Neutrophil (primary cell): Measurements from ENCODE around the gene DEK.

ENCODE experiments used
- H3K27ac ChIP-seq: fragments of 200-600 bp; sonication (generic); 2 replicates; pipeline ENCODE4 v1.5.1; 2016; ENCODE audit warnings: mild to moderate bottlenecking, moderate library complexity
- H3K27me3 ChIP-seq: fragments of 200-600 bp; sonication (generic); 2 replicates; pipeline ENCODE4 v1.6.0; 2016; ENCODE audit warnings: mild to moderate bottlenecking
- H3K36me3 ChIP-seq: fragments of 200-600 bp; sonication (generic); 2 replicates; pipeline ENCODE4 v1.5.1; 2017
- H3K4me1 ChIP-seq, 2 experiments: fragments of 200-600 bp in 1 of 2; sonication (generic) in 1 of 2; 1 replicate in 1 of 2; 2 replicates in 1 of 2; pipeline versions ENCODE4 v1.5.1 to v1.6.1; 2013 to 2016; ENCODE audit warnings: low read depth in 1 of 2, low read length in 1 of 2, mild to moderate bottlenecking in 1 of 2, moderate library complexity in 1 of 2; ENCODE audit not compliant: control insufficient read depth in 1 of 2, insufficient read depth in 1 of 2
- H3K4me3 ChIP-seq, 2 experiments: fragments of 200-600 bp in 1 of 2; sonication (generic) in 1 of 2; 1 replicate in 1 of 2; 2 replicates in 1 of 2; pipeline ENCODE4 v1.5.1; 2013 to 2016; ENCODE audit warnings: low read depth in 1 of 2, low read length in 1 of 2, mild to moderate bottlenecking in 1 of 2, moderate library complexity in 1 of 2
- H3K9me3 ChIP-seq: fragments of 200-600 bp; sonication (generic); 2 replicates; pipeline ENCODE4 v1.5.1; 2016
- TF ChIP-seq, protein P1 (sequence below): fragments of 200-600 bp; sonication (generic); IDR thresholded peaks from 2 replicates; pipeline ENCODE4 v1.5.1; 2016; ENCODE audit warnings: antibody characterized with exemption

DEK gene

DNA sequence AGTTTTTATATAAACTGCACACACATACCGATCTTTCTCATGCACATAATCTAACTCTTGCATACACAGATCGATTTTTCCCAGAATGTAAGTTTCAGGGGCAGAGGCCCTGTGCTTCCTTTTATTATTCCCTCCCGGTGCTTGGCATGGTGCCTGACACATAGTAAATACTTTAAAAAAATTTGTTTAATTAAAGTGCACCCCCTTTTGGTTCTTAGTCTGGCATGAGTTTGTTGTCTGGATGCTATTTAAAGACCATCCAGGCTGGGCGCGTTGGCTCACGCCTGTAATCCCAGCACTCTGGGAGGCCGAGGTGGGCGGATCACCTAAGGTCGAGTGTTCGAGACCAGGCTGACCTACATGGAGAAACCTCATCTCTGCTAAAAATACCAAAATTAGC, 5.4 kb upstream of the DEK start:
- Histone ChIP-seq H3K9me3 (no peaks in the 10 kb centered on the region), H3K36me3 (no peaks in the 10 kb centered on the region), H3K27me3 (peaks cover 34% of the 10 kb centered on the region), H3K4me3 (no peak overlapping the region), H3K4me1 (peaks cover 6 to 7% of the 10 kb centered on the region in 2 experiments), H3K27ac (no peak overlapping the region)
- TF ChIP-seq, protein P1, sequence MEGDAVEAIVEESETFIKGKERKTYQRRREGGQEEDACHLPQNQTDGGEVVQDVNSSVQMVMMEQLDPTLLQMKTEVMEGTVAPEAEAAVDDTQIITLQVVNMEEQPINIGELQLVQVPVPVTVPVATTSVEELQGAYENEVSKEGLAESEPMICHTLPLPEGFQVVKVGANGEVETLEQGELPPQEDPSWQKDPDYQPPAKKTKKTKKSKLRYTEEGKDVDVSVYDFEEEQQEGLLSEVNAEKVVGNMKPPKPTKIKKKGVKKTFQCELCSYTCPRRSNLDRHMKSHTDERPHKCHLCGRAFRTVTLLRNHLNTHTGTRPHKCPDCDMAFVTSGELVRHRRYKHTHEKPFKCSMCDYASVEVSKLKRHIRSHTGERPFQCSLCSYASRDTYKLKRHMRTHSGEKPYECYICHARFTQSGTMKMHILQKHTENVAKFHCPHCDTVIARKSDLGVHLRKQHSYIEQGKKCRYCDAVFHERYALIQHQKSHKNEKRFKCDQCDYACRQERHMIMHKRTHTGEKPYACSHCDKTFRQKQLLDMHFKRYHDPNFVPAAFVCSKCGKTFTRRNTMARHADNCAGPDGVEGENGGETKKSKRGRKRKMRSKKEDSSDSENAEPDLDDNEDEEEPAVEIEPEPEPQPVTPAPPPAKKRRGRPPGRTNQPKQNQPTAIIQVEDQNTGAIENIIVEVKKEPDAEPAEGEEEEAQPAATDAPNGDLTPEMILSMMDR: no peak

DNA sequence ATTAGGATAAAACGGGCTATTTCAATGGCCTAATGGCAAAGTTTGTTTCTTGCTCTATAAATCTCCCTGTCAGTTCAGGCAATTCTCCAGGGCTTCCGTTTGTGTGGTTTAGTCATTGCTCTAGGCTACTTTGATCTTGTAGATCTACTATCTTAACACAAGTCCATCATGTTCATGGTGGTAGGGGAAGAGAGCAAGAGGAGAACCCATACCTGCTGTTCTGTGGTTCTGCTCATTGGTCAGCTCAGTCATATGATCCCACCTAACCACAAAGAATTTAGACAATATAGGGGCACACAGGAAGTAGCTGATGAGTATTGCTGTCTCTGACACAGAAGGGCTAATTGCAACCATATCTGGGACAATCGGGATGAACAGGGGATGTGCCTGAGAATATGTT, 4.9 kb upstream of the DEK start:
- TF ChIP-seq, protein P1: no peak
- H3K27me3 ChIP-seq: peaks cover 34% of the 10 kb centered on the region
- H3K36me3 ChIP-seq: no peaks in the 10 kb centered on the region
- no peaks in the 10 kb centered on the region for H3K9me3 ChIP-seq
- H3K27ac ChIP-seq: no peak overlapping the region
- no peak overlapping the region for H3K4me3 ChIP-seq
- peaks cover 6 to 7% of the 10 kb centered on the region in 2 experiments for H3K4me1 ChIP-seq

DNA sequence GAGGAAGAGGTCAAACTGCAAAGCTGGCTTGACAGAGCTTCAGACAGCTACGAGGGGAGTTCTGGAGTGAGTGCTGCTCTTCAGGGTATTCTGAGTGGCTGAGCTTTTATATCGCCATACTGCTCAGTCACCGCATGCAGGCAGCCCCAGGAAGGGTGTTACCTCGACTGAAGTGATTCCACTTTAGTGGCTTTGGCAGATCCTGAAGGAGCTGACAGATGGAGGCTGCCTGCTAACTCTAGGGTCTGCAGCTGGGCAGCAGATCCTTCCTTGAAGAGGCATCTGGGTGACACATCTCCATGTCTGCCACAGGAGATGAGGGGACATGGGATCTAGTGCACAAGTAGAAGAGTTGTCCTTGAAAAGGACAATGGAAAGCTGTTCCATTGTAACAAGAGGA, 3.7 kb upstream of the DEK start:
- no peak overlapping the region for H3K27ac ChIP-seq
- peaks cover 6 to 7% of the 10 kb centered on the region in 2 experiments for H3K4me1 ChIP-seq
- H3K36me3 ChIP-seq: no peaks in the 10 kb centered on the region
- H3K4me3 ChIP-seq: no peak overlapping the region
- TF ChIP-seq, protein P1: no peak
- H3K9me3 ChIP-seq: no peaks in the 10 kb centered on the region
- peaks cover 29% of the 10 kb centered on the region for H3K27me3 ChIP-seq

DNA sequence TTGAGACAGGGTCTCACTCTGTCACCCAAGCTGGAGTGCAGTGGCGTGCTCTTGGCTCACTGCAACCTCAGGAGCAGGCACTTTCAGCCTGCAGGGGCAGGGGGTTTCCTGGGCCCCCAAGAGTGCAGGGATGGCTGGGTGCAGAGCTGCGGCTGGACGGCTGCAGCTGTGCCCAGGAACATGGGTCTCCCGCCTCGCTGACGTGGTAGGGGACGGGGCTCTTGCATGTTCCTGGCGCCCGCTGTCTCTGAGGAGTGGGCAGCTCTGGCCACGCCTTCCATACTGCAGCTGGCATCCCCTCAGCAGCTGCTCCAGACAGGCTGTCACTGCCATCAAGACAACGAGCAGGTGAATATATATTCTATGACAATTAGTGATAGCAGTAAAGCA, 2.2 kb upstream of the DEK start:
- TF ChIP-seq, protein P1: no peak
- Histone ChIP-seq H3K9me3 (no peaks in the 10 kb centered on the region), H3K36me3 (no peaks in the 10 kb centered on the region), H3K4me1 (peaks cover 14% of the 10 kb centered on the region in 2 experiments), H3K27ac (no peak overlapping the region), H3K4me3 (no peak overlapping the region), H3K27me3 (peaks cover 29% of the 10 kb centered on the region)

DNA sequence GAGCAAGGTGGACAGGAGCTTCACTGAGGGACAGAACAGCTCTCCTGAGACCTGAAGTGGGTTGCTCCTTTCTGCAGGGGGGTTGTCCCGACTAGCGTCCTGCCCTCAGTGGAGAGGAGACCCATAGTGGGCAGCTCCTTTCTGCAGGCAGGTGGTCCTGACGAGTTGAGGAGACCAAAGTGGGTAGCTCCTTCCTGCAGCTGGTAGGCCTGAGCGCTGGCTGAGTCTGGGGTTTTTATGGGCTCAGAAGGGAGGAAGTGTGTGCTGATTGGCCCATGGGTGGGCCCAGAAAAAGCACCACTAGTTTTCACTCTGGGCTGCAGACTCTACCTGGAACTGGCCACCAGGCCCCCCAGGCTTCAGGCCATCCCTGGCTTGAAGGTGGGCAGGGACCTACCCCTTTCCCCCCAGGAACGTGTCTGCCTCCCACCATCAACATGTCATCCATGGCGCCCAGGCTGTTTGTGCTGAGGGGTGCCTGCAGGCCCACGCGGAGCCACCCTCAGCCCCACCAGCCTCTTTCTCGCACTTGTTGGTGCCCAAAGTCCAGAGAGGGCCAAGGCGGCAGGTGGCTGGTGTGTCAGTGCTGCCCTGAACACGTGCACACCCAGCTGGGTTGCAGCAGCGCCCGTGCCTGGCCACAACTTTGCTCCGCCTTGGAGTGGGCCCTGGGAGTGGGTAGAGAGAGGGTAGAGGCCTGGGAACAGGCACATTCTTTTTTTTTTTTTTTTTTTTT, 1.6 kb upstream of the DEK start:
- Histone ChIP-seq H3K4me3 (no peak overlapping the region), H3K4me1 (peaks cover 14% of the 10 kb centered on the region in 2 experiments), H3K27ac (no peak overlapping the region), H3K27me3 (peaks cover 29% of the 10 kb centered on the region), H3K9me3 (no peaks in the 10 kb centered on the region), H3K36me3 (no peaks in the 10 kb centered on the region)
- TF ChIP-seq, protein P1: no peak
